Ecto neural progenitor cell (in vitro differentiated cells): ENCODE data around the gene HADHA.

ENCODE experiments used
- DNase-seq: peaks from one replicate; pipeline ENCODE4 v3.0.0-alpha.2; 2018; ENCODE audit warnings: low spot score

Gene HADHA

GRCh38 chr2:26191316-26192159 lies 52.9 kb downstream of the HADHA start:
- no peak for DNase-seq

- DNase-seq, result no peak
Measured at GRCh38 chr2:26190369-26190768, 54.1 kb downstream of the HADHA start.

GRCh38 chr2:26189751-26190150 lies 54.7 kb downstream of the HADHA start:
- DNase-seq, result no peak

DNA sequence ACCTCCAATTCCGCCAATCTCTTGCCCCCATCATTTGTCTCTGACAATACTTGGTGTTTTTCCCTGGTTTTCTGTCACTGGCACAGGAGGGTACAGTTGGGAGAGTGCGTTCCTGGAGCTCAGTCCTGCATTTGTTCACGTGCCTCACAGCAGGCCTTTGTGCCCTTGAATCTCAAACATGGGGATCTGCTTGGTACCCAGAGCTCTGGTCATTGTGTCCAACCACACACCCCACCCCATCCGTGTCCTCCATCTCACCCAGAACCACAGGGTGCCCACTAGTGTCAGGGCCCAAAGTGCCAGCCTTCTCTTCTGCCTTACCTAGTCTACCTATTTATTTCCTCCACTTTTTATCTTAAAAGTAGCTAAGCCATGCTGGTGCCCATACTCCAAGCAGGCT lies 55.3 kb downstream of the HADHA start:
- DNase-seq, result no peak

- DNase-seq, result no peak
Measured at GRCh38 chr2:26187537-26188104, 56.8 kb downstream of the HADHA start.

DNA sequence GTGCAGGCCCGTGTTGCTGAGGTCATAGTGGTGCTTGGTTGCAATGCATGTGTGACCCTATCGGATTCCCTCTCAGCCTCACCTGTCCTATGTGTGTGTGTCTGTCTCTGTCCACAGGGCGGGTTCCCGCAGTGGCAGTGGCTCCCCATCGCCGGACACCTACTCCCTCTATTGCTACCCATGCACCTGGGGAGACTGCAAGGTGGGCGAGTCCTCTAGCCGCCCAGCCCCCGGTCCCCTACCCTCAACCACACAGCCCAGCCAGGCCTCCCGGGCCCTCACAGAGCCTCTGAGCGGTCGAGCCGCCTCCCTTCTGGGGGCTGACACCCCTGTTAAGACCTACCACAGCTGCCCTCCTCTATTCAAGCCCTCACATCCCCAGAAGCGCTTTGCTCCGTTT lies 57.3 kb downstream of the HADHA start:
- no peak for DNase-seq

DNA sequence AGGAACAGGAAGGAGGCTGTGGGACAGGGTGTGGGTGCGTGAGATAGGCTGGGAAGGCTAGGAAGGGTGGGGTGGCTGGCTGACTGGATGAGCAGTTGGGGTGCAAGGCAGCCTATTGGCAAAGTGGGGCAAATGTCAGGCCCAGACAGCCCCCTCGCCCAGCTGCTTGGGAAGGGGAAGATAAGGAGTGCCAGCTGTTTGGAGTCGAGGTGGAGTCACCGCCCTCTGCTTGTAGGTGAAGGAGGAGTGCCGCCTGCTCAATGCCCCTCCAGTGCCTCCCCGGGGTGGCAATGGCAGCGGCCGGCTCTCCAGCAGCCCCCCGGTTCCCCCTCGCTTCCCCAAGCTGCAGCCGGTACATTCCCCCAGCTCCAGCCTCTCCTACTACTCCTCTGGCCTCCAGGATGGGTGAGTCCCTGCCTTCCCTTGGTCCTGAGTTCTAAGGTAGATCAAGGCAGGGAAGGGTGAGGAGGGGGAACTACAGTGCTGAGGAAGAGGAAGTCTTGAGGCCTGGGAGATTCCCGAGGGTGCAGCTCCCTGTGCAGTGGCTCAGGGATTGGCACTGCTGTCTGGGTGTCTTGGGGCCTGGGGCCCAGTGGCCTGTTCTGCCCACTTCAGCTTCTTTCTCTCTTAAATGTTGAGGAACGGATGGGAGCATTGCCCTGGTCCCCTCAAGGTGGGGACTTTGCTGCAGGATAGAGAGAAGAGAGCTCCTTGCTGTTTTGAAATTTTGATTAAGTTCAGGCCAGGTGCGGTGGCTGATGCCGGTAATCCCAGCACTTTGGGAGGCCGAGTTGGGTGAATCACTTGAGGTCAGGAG lies 58.3 kb downstream of the HADHA start:
- DNase-seq, result no peak

DNA sequence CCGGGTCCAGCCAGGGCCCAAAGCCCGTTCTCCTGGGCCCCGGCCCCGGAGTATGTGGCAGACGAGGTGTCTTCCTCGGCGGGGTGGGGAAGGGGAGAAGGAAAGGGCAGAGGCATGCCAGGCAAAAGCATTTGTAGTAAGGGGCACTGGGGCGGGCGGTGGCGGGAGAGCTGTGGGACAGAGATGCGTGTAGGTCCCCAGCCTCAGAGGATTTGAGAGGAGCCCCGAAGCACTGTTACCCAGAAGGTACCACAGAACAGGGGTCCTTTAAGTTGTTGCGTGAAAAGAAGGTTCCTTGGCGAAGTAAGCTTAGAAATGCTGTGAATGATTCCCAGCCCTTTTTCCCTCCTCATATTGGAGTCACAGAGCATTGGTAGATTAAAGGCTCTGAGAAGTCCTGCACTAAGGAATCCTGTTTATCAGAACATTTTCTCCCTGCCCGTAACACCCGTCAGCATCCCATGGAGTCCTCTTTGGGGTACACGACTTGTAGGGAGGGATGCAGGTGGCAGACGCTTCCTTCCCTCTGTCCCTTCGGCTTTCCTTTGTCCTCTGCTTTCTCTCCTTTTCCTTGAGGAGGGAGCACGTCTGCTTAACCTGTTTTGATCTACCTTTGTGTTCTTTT lies 59.0 kb downstream of the HADHA start:
- DNase-seq, result no peak

GRCh38 chr2:26184555-26185303 lies 59.7 kb downstream of the HADHA start:
- peak; percentile 89 for DNase-seq

- no peak for DNase-seq
Measured at GRCh38 chr2:26184121-26184520, 60.3 kb downstream of the HADHA start.

- no peak for DNase-seq
Measured at GRCh38 chr2:26182887-26183630, 61.4 kb downstream of the HADHA start.

DNA sequence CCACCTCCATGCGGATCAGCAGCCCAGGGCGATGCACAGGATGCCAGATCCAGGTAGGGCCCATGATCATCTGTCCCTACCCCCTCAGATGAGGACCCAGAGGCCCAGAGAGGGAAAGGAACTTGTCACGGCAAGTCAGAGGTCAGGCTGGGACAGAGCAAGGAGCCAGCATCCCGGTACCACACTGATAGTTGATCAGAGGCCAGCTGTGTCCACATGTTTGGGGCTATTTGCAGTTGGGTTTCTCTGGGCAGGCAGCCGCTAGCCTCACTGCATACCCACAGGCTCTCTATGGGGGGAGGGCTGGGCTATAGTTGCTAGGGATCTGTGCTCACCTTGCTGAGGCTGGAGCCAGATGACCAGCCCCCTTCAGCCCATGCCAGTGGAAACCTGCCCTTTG lies 62.0 kb downstream of the HADHA start:
- no peak for DNase-seq

- DNase-seq, result peak; percentile 63
Measured at GRCh38 chr2:26179446-26179913, 65.0 kb downstream of the HADHA start.

DNA sequence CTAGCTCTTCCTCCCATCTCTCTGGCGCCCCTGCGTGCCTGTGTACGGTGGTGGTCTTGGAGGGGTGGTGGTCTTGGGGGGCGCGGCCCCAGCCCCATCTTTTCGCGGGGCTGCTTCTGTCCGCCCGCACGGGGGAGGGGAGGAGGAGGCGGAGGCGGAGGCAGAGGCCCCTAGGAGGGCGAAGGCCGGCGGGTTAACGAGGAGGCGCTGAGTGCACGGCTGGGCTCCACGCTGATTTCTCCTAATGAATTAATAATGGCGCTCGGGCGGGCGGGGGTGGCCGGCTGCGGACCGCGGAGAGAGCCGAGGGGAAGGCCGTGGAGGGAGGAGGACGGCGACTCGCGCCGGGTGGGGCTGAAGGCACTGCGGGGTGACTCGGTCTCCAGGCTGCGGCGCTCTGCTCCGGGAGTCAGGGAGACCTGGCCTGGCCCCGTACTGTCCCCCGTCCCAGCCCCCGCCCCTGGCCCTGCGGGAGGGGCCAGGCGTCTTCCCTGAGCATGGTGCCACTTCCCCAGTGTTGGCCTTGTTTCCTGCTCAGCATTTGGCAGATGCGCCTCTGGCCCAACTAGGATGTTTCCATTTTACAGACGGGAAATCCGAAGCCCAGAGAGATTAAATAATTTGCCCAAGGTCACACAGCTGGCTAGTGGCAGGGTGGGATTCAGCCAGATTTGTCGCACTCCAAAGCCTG lies 65.5 kb downstream of the HADHA start:
- peak; percentile 75 for DNase-seq

DNA sequence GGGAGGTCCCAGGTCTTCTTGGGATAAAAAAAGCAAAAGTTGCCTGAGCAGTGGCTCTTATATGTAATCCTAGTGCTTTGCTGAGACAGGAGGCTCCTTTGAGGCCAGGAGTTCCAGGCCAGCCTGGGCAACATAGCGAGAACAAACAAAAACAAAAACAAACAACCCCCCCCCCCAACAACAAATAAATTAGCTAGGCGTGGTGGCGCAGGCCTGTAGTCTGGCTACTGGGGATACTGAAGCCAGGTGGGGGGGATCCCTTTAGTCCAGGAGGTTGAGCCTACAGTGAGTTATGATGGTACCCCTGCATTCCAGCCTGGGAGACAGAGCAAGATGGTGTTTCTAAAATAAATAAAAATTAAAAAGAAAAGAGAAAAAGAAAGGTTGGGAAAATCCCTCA lies 66.2 kb downstream of the HADHA start:
- no peak for DNase-seq

DNA sequence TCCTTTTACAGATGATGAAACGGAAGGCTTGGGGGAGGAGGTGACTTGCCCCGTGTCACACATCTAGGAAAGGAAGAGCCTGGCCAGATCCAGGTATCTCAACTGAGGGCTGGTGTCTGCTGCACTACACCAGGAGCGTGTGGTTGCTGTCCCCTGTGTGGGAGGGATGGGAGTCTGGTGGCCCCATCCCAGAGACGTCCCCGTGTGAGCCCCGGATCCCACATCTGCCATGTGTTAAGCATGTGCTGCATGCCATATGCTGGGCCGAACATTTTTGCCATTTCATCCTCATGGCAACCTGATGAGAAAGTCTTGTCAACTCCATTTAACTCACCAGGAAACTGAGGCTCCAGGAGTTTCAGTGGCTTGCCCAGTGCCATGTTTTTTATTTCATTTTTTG lies 67.3 kb downstream of the HADHA start:
- no peak for DNase-seq

DNA sequence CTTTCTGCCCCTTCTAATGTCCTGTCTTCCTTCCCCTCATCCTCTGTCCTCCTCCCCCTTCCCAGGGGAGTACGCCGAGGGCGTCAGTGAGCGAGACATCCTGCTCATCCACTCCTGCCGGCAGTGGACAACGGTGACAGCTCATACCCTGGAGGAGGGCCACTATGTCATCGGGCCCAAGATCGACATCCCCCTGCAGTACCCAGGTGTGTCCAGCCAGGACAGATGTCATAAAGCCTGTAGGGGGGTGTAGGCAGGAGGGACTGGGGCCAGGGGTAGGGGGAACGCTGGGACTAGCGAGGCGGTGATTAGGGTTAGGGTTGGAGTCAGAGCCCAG lies 68.2 kb downstream of the HADHA start:
- no peak for DNase-seq

DNA sequence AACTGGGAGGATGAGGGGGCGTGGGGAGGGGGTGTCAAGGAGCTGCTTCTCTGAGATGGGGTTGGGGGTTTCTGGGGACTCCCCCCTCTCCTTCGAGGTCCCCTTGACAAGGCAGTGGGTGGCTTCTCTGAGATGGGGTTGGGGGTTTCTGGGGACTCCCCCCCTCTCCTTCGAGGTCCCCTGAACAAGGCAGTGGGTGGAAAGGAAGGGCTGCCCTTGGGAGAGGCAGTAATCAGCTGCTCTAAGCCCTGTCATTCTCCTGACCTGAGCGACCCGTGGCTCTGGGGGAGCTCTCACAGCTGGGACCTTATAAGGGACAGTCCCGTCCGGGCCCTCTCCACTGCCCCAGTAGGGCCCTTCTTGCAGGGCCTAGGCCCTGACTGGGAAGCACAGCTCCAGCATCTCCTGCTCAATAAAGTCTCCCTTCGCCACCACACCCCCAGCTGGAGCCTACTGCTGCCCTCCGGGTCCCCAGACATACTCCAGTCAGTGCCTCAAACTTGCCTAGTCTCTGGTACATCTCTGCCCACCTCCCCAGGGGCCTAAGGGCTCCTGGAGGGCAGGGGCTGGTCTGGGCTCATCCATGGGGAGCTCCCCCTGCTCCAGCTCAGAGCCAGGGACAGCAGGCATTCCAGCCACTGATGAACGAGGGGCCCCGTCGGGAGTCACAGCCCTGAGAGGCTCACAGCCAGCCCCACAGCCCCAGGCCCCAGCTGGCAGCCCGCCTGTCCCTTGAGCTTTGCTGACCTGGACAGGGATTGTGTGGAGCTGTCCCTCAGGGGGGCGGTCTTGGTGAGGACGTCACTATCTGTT lies 68.8 kb downstream of the HADHA start:
- peak; percentile 62 for DNase-seq

DNA sequence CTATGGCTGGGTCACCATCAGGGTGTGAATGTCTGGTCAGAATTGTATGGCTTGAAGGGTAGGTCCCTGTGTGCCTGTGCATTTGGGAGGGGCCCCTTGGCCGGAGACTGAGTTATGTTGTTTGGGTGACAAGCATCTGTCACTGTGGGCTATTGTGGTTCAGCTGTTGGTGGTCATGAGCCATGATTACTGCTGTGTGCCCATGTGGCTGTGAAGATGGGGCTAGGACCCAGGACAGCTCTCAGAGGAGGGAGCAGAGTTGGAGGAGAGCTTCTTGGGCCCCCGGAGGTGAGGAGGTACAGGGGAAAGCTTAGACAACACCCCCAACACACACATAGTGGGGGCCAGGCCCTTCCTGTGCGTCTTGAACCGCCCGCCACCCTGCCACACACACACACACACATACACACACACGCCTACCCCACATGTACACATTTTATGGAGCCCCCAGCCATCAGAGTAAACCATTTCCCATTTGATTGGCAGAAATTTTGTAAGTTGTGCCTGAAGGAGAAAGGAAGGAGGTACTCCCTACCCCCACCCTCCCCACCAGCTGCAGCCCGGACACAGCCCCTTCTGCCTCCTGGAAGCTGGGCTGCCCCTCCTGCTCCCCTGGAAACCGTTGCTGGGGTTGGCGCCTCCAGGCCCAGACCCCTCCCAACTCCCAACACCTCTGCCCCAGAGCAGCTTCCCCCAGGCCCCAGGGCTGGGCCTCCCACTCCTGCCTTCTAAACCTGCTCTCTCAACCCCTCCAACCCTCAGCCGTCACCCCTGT lies 69.6 kb downstream of the HADHA start:
- DNase-seq, result no peak
